Adrenal gland (tissue), 12 donors: ENCODE data around the gene CYBA. TPM values are rescaled to one million over a fixed set of nuclear protein-coding genes. Genes with fewer than 3 reads are reported as not detected.

Experiments
- DNase-seq, 7 donors: peaks; one replicate each; pipeline ENCODE4 v3.0.0-alpha.2; 2019 to 2020
- H3K27ac ChIP-seq, 5 donors: fragments of 200-600 bp; sonication (generic) in 4 of 5; 1 replicate in 3 of 5; 2 replicates in 2 of 5; pipeline versions ENCODE4 v1.5.1 to v1.8.0; 2016 to 2020; ENCODE audit warnings: mild to moderate bottlenecking in 1 of 5
- H3K27me3 ChIP-seq: fragments of 200-600 bp; 2 replicates; pipeline ENCODE4 v1.8.0; 2021
- H3K36me3 ChIP-seq, 2 donors: fragments of 200-600 bp; replicated peaks in 1 of 2; 1 replicate in 1 of 2; 2 replicates in 1 of 2; pipeline versions ENCODE4 v1.5.1 to v1.8.0; 2018 to 2022
- H3K4me1 ChIP-seq, 2 donors: fragments of 200-600 bp; replicated peaks in 1 of 2; 1 replicate in 1 of 2; 2 replicates in 1 of 2; pipeline versions ENCODE4 v1.5.1 to v1.8.0; 2018 to 2021
- H3K4me3 ChIP-seq, 4 donors: fragments of 200-600 bp; sonication (generic) in 3 of 4; one replicate each; pipeline ENCODE4 v1.5.1; 2016 to 2018
- H3K9me3 ChIP-seq, 3 donors: fragments of 200-600 bp; sonication (generic) in 1 of 3; replicated peaks in 1 of 3; 1 replicate in 2 of 3; 2 replicates in 1 of 3; pipeline versions ENCODE4 v1.5.1 to v1.8.0; 2016 to 2021
- POLR2A ChIP-seq, 2 donors: fragments of 450-650 bp; IDR thresholded peaks; one replicate each; pipeline ENCODE4 v1.6.1; 2017; ENCODE audit warnings: antibody characterized with exemption in 2 of 2, mild to moderate bottlenecking in 2 of 2, moderate library complexity in 1 of 2
- WGBS, 4 donors: extraction: QIAGEN DNeasy Blood & Tissue Kit in 2 of 4; methylation state at CpG; one replicate each; pipeline versions ENCODE4 v1.1.5 to v1.1.7; 2013 to 2017; 5-methylcytosine and 5-hydroxymethylcytosine counted together
- intact Hi-C, 2 donors: fragments of 100-400 bp; cut with DNase I; formaldehyde crosslinking; loops; one replicate each; pipeline versions ENCODE4 v1.14.1 to v1.15.0; 2022 to 2023
- polyA plus RNA-seq, 3 donors: library from polyadenylated mRNA; stranded (reverse); fragments of 200-250 nt in 2 of 3; fragments of 350-450 nt in 1 of 3; fragmentation: Illumina TruSeq in 1 of 3; extraction: RNeasy Lipid Tissue Mini Kit (QIAGEN cat#74804) in 1 of 3; gene quantifications; one replicate each; pipeline ENCODE4 v1.2.3, GENCODE V29; 2013 to 2014
- total RNA-seq, 9 donors: library from RNA; depleted of rRNA in 4 of 9; stranded (reverse); fragments of >200 nt in 4 of 9; fragments of 120-200 nt in 1 of 9; fragmentation: NEBNext Ultra II Directional in 1 of 9; extraction: Animal tissue kit (Norgen Biotek cat#: 25700) in 1 of 9; gene quantifications; one replicate each; pipeline versions ENCODE4 v1.1.0 to v1.2.4, GENCODE V29; 2013 to 2023
- TF ChIP-seq, protein P1 (sequence below), 6 experiments: fragments of 450-650 bp in 4 of 6; fragments of 200-600 bp in 2 of 6; sonication (generic) in 1 of 6; IDR thresholded peaks; 1 replicate in 5 of 6; 2 replicates in 1 of 6; pipeline versions ENCODE4 v1.5.1 to v1.8.0; 2016 to 2021; ENCODE audit warnings: antibody characterized with exemption in 6 of 6, mild to moderate bottlenecking in 2 of 6, moderate library complexity in 1 of 6
- donor health status: healthy with polysubstance abuse.
- donor health status: Bipolar disorder and iron deficiency.
- donor health status: DM: yes; HTN: yes; CAD: no.
- donor health status: DM: no; HTN: no; CAD: no.
- donor health status: DM: no; HTN: no; CAD: no.
- donor health status: DM: yes; HTN: yes; CAD: no.

CYBA gene
- total and polyA plus RNA-seq, 12 donors: 19.6 to 374 (median 155) TPM

DNA sequence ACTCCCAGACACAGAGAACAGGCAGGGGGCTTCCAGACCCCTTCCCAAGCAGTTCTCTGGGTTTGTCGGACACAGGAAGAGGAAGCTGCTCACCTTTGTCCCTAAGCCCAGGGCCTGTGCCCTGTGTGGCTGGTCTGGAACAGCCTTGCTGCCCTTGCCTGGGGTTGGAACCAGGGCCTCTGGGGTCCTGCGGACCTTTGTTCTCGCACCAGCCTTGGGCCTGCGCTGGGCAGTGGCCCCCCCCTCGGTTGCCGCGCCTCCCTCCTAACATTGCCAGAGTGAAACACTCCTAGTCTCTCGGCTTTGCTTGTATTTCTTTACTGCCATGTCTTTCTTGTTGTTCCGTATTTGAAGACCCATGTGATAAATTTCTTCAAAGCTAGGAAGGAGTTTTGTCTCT lies 21.0 kb downstream of the CYBA start:
- no peaks in the 10 kb centered on the region for H3K27me3 ChIP-seq
- TF ChIP-seq POLR2A (IDR thresholded peaks at IDR 0.05): no peak
- TF ChIP-seq, protein P1, sequence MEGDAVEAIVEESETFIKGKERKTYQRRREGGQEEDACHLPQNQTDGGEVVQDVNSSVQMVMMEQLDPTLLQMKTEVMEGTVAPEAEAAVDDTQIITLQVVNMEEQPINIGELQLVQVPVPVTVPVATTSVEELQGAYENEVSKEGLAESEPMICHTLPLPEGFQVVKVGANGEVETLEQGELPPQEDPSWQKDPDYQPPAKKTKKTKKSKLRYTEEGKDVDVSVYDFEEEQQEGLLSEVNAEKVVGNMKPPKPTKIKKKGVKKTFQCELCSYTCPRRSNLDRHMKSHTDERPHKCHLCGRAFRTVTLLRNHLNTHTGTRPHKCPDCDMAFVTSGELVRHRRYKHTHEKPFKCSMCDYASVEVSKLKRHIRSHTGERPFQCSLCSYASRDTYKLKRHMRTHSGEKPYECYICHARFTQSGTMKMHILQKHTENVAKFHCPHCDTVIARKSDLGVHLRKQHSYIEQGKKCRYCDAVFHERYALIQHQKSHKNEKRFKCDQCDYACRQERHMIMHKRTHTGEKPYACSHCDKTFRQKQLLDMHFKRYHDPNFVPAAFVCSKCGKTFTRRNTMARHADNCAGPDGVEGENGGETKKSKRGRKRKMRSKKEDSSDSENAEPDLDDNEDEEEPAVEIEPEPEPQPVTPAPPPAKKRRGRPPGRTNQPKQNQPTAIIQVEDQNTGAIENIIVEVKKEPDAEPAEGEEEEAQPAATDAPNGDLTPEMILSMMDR (IDR thresholded peaks at IDR 0.05): no peak
- no peaks in the 10 kb centered on the region for H3K9me3 ChIP-seq
- no peak overlapping the region for H3K4me3 ChIP-seq
- DNase-seq: no peak
- no peak overlapping the region for H3K27ac ChIP-seq
- peaks cover 0 to 64% of the 10 kb centered on the region in 2 donors for H3K36me3 ChIP-seq
- WGBS, 4 donors: 84 to 97% (median 85%) methylated on average over 8 to 9 of the region's 9 CpGs
- intact Hi-C loops: no loop called here
- peaks cover 0 to 6% of the 10 kb centered on the region in 2 donors for H3K4me1 ChIP-seq

DNA sequence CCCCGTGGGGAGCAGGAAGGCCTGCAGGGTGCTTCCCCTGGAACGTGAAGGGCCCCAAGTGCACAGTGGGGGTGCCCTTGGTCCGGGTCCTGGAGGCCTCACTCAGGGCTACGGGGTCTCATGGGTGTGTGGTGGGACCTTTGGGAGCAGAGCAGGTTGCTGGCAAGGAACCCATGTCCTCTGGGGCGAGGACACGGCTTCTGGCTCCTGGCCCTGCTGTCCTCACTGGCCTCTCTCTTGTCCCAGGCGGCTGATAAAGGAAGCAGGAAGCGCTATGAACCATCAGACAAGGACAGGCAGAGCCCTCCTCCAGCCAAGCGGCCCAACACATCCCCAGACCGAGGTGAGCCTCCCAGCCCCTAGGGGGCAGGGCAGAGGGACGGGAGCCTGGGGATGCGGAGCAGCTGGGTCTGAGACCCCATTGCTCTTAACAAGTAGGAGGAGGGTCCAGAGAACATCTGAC lies 22.3 kb downstream of the CYBA start:
- TF ChIP-seq POLR2A (IDR thresholded peaks at IDR 0.05): peak in 1 of 2 donors; percentile 28
- TF ChIP-seq, protein P1 (IDR thresholded peaks at IDR 0.05): peak; percentile 14 to 57 (median 39)
- DNase-seq: peak; percentile 41 to 88 (median 85)
- peak overlapping the region in 3 of 5 donors; percentile 38 to 51 (median 51) for H3K27ac ChIP-seq
- WGBS, 4 donors: 21 to 53% (median 28%) methylated on average over 8 to 12 of the region's 12 CpGs
- peaks cover 0 to 6% of the 10 kb centered on the region in 2 donors for H3K4me1 ChIP-seq
- H3K27me3 ChIP-seq: no peaks in the 10 kb centered on the region
- H3K9me3 ChIP-seq: no peaks in the 10 kb centered on the region
- peaks cover 0 to 77% of the 10 kb centered on the region in 2 donors for H3K36me3 ChIP-seq
- no peak overlapping the region for H3K4me3 ChIP-seq
- intact Hi-C loops: no loop called here

DNA sequence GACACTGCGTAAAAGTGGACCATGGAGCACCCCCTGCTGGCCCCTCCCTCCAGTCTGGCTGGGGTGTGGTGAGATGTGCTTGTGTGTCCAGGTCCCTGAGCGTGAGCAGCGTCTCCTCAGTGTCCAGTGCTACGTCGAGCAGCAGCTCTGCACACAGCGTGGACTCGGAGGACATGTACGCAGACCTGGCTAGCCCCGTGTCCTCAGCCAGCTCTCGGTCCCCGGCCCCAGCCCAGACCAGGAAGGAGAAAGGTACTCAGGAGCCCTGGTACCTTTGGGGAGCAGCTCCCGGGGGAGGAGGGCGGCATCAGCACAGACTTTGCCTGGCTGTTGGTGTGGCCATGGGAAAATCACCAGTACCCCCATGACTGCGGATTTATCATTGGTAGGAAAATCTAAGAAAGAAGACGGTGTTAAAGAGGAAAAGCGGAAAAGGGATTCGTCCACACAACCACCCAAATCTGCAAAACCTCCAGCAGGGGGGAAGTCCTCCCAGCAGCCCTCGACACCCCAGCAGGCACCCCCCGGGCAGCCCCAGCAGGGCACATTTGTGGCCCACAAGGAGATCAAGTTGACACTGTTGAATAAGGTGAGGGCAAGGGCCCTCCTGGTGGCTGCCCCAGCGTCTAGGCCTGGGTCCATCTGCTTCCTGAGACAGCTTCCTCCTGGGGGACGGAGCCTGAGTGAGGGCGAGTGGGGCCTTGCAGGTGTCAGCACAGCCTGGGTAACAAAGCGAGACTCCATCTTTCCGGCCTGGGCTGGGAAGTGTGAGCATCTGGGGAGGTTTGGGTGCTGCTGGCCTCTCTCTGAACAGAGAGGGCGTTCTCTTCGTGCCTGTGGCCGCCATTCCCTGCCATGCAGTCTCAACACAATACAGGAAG lies 23.1 kb downstream of the CYBA start:
- intact Hi-C loops: no loop called here
- Histone ChIP-seq H3K27me3 (no peaks in the 10 kb centered on the region), H3K4me1 (peaks cover 0 to 6% of the 10 kb centered on the region in 2 donors), H3K36me3 (peaks cover 0 to 84% of the 10 kb centered on the region in 2 donors), H3K9me3 (no peaks in the 10 kb centered on the region), H3K27ac (peak overlapping the region in 3 of 5 donors; percentile 38 to 51 (median 51)), H3K4me3 (no peak overlapping the region)
- WGBS, 4 donors: 93 to 96% (median 94%) methylated on average over 16 to 27 of the region's 27 CpGs
- TF ChIP-seq POLR2A (IDR thresholded peaks at IDR 0.05): no peak
- TF ChIP-seq, protein P1 (IDR thresholded peaks at IDR 0.05): no peak
- DNase-seq: no peak

DNA sequence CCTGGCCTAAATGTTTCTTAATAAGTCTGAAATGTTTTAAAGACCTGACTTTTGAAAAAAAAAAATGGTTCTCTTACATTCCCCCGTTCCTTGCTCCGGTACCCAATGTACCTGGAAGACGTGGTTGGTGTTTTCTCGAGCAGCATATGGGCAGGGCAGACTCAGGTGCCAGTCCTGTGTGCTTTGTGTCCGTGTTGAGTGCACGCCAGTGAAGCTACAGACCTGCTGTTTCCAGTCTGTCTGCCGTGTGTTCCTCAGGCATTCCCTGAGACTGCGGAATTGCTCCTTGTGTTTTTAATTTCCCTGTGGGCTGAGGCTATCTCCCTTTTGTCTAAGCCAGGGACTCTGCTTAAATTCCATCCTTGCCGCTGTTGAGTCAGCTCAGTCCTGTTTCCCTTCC lies 24.2 kb downstream of the CYBA start:
- H3K27ac ChIP-seq: no peak overlapping the region
- H3K9me3 ChIP-seq: no peaks in the 10 kb centered on the region
- no peak for TF ChIP-seq POLR2A (IDR thresholded peaks at IDR 0.05)
- H3K36me3 ChIP-seq: peaks cover 0 to 84% of the 10 kb centered on the region in 2 donors
- H3K27me3 ChIP-seq: no peaks in the 10 kb centered on the region
- H3K4me1 ChIP-seq: peaks cover 0 to 6% of the 10 kb centered on the region in 2 donors
- no peak overlapping the region for H3K4me3 ChIP-seq
- no peak for DNase-seq
- intact Hi-C loops: no loop called here
- WGBS, 4 donors: 92 to 96% (median 96%) methylated on average over 9 of the region's 9 CpGs
